ENCODE measurements around the gene ERH. TPM values are rescaled to one million over a fixed set of nuclear protein-coding genes. Genes with fewer than 3 reads are reported as not detected.
"Not testable (repeated sequence)": the region's sequence is repeated elsewhere in the genome, so short reads cannot be mapped to it uniquely, and the experiment has no call there.

ERH gene
- total and polyA plus RNA-seq, 10 of the 15 experiments (the other 5 are each of a cell fraction or from before 2014, with no cell fraction given), result 255 to 852 (median 382) TPM

DNA sequence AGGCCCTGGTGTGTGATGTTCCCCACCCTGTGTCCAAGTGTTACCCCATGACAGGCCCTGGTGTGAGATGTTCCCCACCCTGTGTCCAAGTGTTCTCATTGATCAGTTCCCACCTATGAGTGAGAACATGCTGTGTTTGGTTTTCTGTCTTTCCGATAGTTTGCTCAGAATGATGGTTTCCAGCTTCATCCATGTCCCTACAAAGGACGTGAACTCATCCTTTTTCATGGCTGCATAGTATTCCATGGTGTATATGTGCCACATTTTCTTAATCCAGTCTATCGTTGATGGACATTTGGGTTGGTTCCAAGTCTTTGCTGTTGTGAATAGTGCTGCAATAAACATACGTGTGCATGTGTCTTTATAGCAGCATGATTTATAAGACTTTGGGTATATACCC, 18.0 kb upstream of the ERH start:
- H3K4me2 ChIP-seq (ENCODE audit: control insufficient read depth, insufficient read depth); in situ Hi-C loops (cut with MboI): not testable (repeated sequence)

DNA sequence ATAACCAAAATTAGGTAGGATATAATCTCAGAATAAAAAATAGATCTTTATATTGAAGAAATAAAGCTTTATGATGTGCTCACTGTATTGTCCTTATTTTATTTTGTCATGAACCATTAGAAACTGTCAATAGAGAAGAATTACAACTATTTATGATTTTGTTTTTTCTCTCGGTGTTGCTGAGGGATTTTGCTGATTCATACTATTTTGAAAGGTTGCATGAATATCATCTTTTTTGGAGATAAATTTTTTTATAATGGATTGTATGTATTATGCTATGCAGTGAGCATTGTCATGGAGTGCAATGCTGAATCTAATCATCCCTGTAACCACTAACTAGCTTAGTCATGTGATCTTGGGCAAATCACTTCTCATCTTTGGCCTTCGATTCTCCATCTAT, 15.4 kb upstream of the ERH start:
- BruUV-seq (replicated peaks), result no TSS peak
- CTCF ChIA-PET, result interaction anchor here (0.9 to 1.1 kb wide), 2 partner anchors 10 to 21 kb away, joined by 3 to 5 read pairs; no protein-coding TSS in a partner anchor
- 98% methylated on average over 2 of the region's 2 CpGs for WGBS (ENCODE audit: insufficient coverage, insufficient replicate concordance, low lambda C conversion rate, missing lambda C conversion rate)
- TF ChIP-seq, protein P1, sequence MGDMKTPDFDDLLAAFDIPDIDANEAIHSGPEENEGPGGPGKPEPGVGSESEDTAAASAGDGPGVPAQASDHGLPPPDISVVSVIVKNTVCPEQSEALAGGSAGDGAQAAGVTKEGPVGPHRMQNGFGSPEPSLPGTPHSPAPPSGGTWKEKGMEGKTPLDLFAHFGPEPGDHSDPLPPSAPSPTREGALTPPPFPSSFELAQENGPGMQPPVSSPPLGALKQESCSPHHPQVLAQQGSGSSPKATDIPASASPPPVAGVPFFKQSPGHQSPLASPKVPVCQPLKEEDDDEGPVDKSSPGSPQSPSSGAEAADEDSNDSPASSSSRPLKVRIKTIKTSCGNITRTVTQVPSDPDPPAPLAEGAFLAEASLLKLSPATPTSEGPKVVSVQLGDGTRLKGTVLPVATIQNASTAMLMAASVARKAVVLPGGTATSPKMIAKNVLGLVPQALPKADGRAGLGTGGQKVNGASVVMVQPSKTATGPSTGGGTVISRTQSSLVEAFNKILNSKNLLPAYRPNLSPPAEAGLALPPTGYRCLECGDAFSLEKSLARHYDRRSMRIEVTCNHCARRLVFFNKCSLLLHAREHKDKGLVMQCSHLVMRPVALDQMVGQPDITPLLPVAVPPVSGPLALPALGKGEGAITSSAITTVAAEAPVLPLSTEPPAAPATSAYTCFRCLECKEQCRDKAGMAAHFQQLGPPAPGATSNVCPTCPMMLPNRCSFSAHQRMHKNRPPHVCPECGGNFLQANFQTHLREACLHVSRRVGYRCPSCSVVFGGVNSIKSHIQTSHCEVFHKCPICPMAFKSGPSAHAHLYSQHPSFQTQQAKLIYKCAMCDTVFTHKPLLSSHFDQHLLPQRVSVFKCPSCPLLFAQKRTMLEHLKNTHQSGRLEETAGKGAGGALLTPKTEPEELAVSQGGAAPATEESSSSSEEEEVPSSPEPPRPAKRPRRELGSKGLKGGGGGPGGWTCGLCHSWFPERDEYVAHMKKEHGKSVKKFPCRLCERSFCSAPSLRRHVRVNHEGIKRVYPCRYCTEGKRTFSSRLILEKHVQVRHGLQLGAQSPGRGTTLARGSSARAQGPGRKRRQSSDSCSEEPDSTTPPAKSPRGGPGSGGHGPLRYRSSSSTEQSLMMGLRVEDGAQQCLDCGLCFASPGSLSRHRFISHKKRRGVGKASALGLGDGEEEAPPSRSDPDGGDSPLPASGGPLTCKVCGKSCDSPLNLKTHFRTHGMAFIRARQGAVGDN (IDR thresholded peaks at IDR 0.05), result no peak
- TF ChIP-seq MEF2B (IDR thresholded peaks at IDR 0.05; ENCODE audit: partially characterized antibody, poor library complexity, severe bottlenecking) (no peak), EGR1 (IDR thresholded peaks at IDR 0.05; ENCODE audit: borderline replicate concordance in 1 of 2, low read depth in 2 of 2, low read length in 2 of 2) (no peak), POLR2A (IDR thresholded peaks at IDR 0.05; ENCODE audit: low read depth, low read length) (no peak)
- TF ChIP-seq, protein P2, sequence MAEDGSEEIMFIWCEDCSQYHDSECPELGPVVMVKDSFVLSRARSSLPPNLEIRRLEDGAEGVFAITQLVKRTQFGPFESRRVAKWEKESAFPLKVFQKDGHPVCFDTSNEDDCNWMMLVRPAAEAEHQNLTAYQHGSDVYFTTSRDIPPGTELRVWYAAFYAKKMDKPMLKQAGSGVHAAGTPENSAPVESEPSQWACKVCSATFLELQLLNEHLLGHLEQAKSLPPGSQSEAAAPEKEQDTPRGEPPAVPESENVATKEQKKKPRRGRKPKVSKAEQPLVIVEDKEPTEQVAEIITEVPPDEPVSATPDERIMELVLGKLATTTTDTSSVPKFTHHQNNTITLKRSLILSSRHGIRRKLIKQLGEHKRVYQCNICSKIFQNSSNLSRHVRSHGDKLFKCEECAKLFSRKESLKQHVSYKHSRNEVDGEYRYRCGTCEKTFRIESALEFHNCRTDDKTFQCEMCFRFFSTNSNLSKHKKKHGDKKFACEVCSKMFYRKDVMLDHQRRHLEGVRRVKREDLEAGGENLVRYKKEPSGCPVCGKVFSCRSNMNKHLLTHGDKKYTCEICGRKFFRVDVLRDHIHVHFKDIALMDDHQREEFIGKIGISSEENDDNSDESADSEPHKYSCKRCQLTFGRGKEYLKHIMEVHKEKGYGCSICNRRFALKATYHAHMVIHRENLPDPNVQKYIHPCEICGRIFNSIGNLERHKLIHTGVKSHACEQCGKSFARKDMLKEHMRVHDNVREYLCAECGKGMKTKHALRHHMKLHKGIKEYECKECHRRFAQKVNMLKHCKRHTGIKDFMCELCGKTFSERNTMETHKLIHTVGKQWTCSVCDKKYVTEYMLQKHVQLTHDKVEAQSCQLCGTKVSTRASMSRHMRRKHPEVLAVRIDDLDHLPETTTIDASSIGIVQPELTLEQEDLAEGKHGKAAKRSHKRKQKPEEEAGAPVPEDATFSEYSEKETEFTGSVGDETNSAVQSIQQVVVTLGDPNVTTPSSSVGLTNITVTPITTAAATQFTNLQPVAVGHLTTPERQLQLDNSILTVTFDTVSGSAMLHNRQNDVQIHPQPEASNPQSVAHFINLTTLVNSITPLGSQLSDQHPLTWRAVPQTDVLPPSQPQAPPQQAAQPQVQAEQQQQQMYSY (CRISPR knock-in tag; IDR thresholded peaks at IDR 0.05), result no peak

More for the DNA sequence above, 18.0 kb upstream of the ERH start:
- H3K9ac ChIP-seq (ENCODE audit: control insufficient read depth, insufficient read depth, low read length); H3K27ac ChIP-seq (ENCODE audit: control insufficient read depth, insufficient read depth); H3K4me3 ChIP-seq; H3K4me1 ChIP-seq (ENCODE audit: control insufficient read depth, insufficient read depth, low read length); H3K36me3 ChIP-seq (ENCODE audit: control insufficient read depth in 2 of 2, insufficient read depth in 2 of 2, low read length in 1 of 2); FAIRE-seq; CTCF ChIA-PET; H2AFZ ChIP-seq (ENCODE audit: control insufficient read depth, low read depth, low read length); H4K20me1 ChIP-seq (ENCODE audit: control insufficient read depth, insufficient read depth); H3K9me3 ChIP-seq (replicated peaks; ENCODE audit: control insufficient read depth, insufficient read depth, low read length); BruUV-seq (replicated peaks); ATAC-seq; DNase-seq (ENCODE audit: low read depth, low spot score); H3K27me3 ChIP-seq (replicated peaks in 1 of 2; ENCODE audit: control insufficient read depth in 2 of 2, insufficient read depth in 2 of 2, low read length in 1 of 2); POLR2A ChIA-PET; intact Hi-C loops (cut with micrococcal nuclease; ENCODE audit: unreplicated experiment); SMC1A ChIA-PET (ENCODE audit: uncharacterized antibody, unreplicated experiment): not testable (repeated sequence)
- WGBS (ENCODE audit: insufficient coverage, insufficient replicate concordance, low lambda C conversion rate, missing lambda C conversion rate), result 88% methylated on average over 4 of the region's 4 CpGs
- RAD21 ChIA-PET (ENCODE audit: unreplicated experiment), result interaction anchor here (0.7 kb wide), 1 partner anchor 44 kb away, joined by 3 read pairs; no protein-coding TSS in a partner anchor
- H3K79me2 ChIP-seq (ENCODE audit: control insufficient read depth, insufficient read depth, low read length), result peaks cover 14% of the 10 kb centered on the region

More for the DNA sequence above, 15.4 kb upstream of the ERH start:
- RAD21 ChIA-PET (ENCODE audit: unreplicated experiment), result no interaction called here
- Histone ChIP-seq H3K4me1 (ENCODE audit: control insufficient read depth, insufficient read depth, low read length) (no peaks in the 10 kb centered on the region), H2AFZ (ENCODE audit: control insufficient read depth, low read depth, low read length) (no peak overlapping the region), H3K9me3 (replicated peaks; ENCODE audit: control insufficient read depth, insufficient read depth, low read length) (no peaks in the 10 kb centered on the region), H3K27me3 (replicated peaks in 1 of 2; ENCODE audit: control insufficient read depth in 2 of 2, insufficient read depth in 2 of 2, low read length in 1 of 2) (no peaks in the 10 kb centered on the region), H3K79me2 (ENCODE audit: control insufficient read depth, insufficient read depth, low read length) (peaks cover 28% of the 10 kb centered on the region), H4K20me1 (ENCODE audit: control insufficient read depth, insufficient read depth) (no peaks in the 10 kb centered on the region), H3K36me3 (ENCODE audit: control insufficient read depth in 2 of 2, insufficient read depth in 2 of 2, low read length in 1 of 2) (no peaks in the 10 kb centered on the region), H3K4me3 (no peak overlapping the region), H3K9ac (ENCODE audit: control insufficient read depth, insufficient read depth, low read length) (no peak overlapping the region), H3K4me2 (ENCODE audit: control insufficient read depth, insufficient read depth) (no peak overlapping the region), H3K27ac (ENCODE audit: control insufficient read depth, insufficient read depth) (no peak overlapping the region)
- POLR2A ChIA-PET, result interaction anchor here (0.7 kb wide), 3 partner anchors 16 to 65 kb away, joined by 3 to 4 read pairs (median 3); no protein-coding TSS in a partner anchor
- no peak for DNase-seq (ENCODE audit: low read depth, low spot score)
- SMC1A ChIA-PET (ENCODE audit: uncharacterized antibody, unreplicated experiment), result interaction anchor here (0.6 to 1.1 kb wide), 3 partner anchors 12 to 48 kb away, joined by 3 to 6 read pairs (median 4); no protein-coding TSS in a partner anchor
- intact Hi-C loops (cut with micrococcal nuclease; ENCODE audit: unreplicated experiment) (no loop called here), in situ Hi-C loops (cut with MboI) (no loop called here)
- FAIRE-seq, result no peak
- no peak for ATAC-seq
